ENCODE data around the gene DENND10.

DENND10 gene

GRCh38 chr10:119183664-119184412 lies 79.9 kb downstream of the DENND10 start:
- no peak overlapping the region for H3K9ac ChIP-seq (ENCODE audit: low read length)
- no peak overlapping the region for H3K4me3 ChIP-seq (ENCODE audit: low read length)

More at GRCh38 chr10:119183664-119184412, 79.9 kb downstream of the DENND10 start:
- Histone ChIP-seq H3K36me3 (ENCODE audit: control insufficient read depth, low read depth, low read length) (no peaks in the 10 kb centered on the region), H3K9me3 (ENCODE audit: control insufficient read depth, low read depth, low read length) (no peaks in the 10 kb centered on the region), H3K4me1 (ENCODE audit: control insufficient read depth, low read depth, low read length) (peaks cover 4% of the 10 kb centered on the region), H3K27ac (ENCODE audit: low read length) (no peak overlapping the region), H3K27me3 (ENCODE audit: control insufficient read depth, insufficient read depth, low read length) (no peaks in the 10 kb centered on the region)

Data from iPS-18a (cell line).